HG03342 (cell line): ENCODE data around the gene TPM4.
A peak's percentile ranks its signal among the peaks of the same experiment; 100 is the strongest.
"Not testable (repeated sequence)": the region's sequence is repeated elsewhere in the genome, so short reads cannot be mapped to it uniquely, and the experiment has no call there.

ENCODE experiments used
- ATAC-seq: cut with Tn5 transposase; IDR thresholded peaks from one replicate; pipeline ENCODE4 v1.9.1; 2021; ENCODE audit warnings: mild to moderate bottlenecking, moderate library complexity; ENCODE audit not compliant: unreplicated experiment

TPM4 gene

GRCh38 chr19:16076154-16076957, at the start of gene TPM4:
Gene TPM4 (plus strand): TSS chr19:16076495. CDS start chr19:16076566, 71 bp downstream.
- peak; percentile 52 for ATAC-seq

GRCh38 chr19:16026756-16027155, 49.5 kb upstream of the TPM4 start:
- ATAC-seq = no peak

- ATAC-seq = no peak
These were observed 48.8 kb upstream of the TPM4 start for GRCh38 chr19:16027528-16027927.

GRCh38 chr19:16030155-16030554, 46.1 kb upstream of the TPM4 start:
- not testable (repeated sequence) for ATAC-seq

- no peak for ATAC-seq
These were observed 45.1 kb upstream of the TPM4 start for GRCh38 chr19:16030964-16031871.

GRCh38 chr19:16031872-16032200, 44.5 kb upstream of the TPM4 start:
- ATAC-seq = no peak

GRCh38 chr19:16032509-16033135, 43.7 kb upstream of the TPM4 start:
- ATAC-seq = no peak

- no peak for ATAC-seq
These were observed 43.2 kb upstream of the TPM4 start for GRCh38 chr19:16033136-16033530.

GRCh38 chr19:16033721-16034120, 42.6 kb upstream of the TPM4 start:
- ATAC-seq = no peak

- no peak for ATAC-seq
These were observed 42.1 kb upstream of the TPM4 start for GRCh38 chr19:16034180-16034579.

GRCh38 chr19:16034958-16035560, 41.2 kb upstream of the TPM4 start:
- no peak for ATAC-seq

GRCh38 chr19:16035601-16036297, 40.5 kb upstream of the TPM4 start:
- no peak for ATAC-seq

GRCh38 chr19:16036397-16036925, 39.8 kb upstream of the TPM4 start:
- ATAC-seq = no peak

GRCh38 chr19:16036941-16037340, 39.4 kb upstream of the TPM4 start:
- no peak for ATAC-seq

GRCh38 chr19:16037424-16038195, 38.7 kb upstream of the TPM4 start:
- ATAC-seq = no peak

- ATAC-seq = no peak
These were observed 38.0 kb upstream of the TPM4 start for GRCh38 chr19:16038196-16038695.

- no peak for ATAC-seq
These were observed 37.2 kb upstream of the TPM4 start for GRCh38 chr19:16039081-16039480.

- no peak for ATAC-seq
These were observed 36.8 kb upstream of the TPM4 start for GRCh38 chr19:16039545-16039944.

- no peak for ATAC-seq
These were observed 35.7 kb upstream of the TPM4 start for GRCh38 chr19:16040642-16041041.
